HepG2 (cell line): ENCODE results near the gene SH2D6. TPM values are rescaled to one million over a fixed set of nuclear protein-coding genes. Genes with fewer than 3 reads are reported as not detected.

Source experiments
- CHD2 ChIP-seq: IDR thresholded peaks from 2 replicates; pipeline ENCODE4 v1.6.1; 2011; ENCODE audit warnings: low read depth, low read length, improper control_type of control experiment
- CREB1 ChIP-seq, 2 experiments: fragments of 450-650 bp in 1 of 2; IDR thresholded peaks; 2 replicates each; pipeline ENCODE4 v1.6.1; 2016 to 2017; ENCODE audit warnings: control low read depth in 1 of 2, mild to moderate bottlenecking in 1 of 2, missing compliant biosample characterization in 1 of 2, missing genetic modification characterization in 1 of 2
- GFI1 ChIP-seq: sonication (generic); formaldehyde crosslinking; IDR thresholded peaks from 2 replicates; pipeline ENCODE4 v1.5.0; 2020; ENCODE audit warnings: missing genetic modification reagents, mild to moderate bottlenecking, borderline replicate concordance
- KLF12 ChIP-seq: sonication (generic); formaldehyde crosslinking; IDR thresholded peaks from 2 replicates; pipeline ENCODE4 v1.4.0; 2020; ENCODE audit warnings: missing genetic modification reagents, borderline replicate concordance
- NFIC ChIP-seq: IDR thresholded peaks from 2 replicates; pipeline ENCODE4 v1.6.1; 2012; ENCODE audit warnings: mild to moderate bottlenecking, low read length, inconsistent platforms
- POGZ ChIP-seq: sonication (generic); formaldehyde crosslinking; IDR thresholded peaks from 2 replicates; pipeline ENCODE4 v1.4.0; 2020; ENCODE audit warnings: mild to moderate bottlenecking, missing genetic modification reagents
- RARG ChIP-seq: sonication (generic); formaldehyde crosslinking; IDR thresholded peaks from 2 replicates; pipeline ENCODE4 v1.4.0; 2020; ENCODE audit warnings: low read depth, mild to moderate bottlenecking, missing genetic modification reagents
- REXO4 ChIP-seq: sonication (generic); formaldehyde crosslinking; IDR thresholded peaks from 2 replicates; pipeline ENCODE4 v1.8.0; 2022; ENCODE audit warnings: missing genetic modification reagents, mild to moderate bottlenecking, borderline replicate concordance
- ZFP82 ChIP-seq: sonication (generic); formaldehyde crosslinking; IDR thresholded peaks from 2 replicates; pipeline ENCODE4 v1.5.1; 2020; ENCODE audit warnings: mild to moderate bottlenecking, missing genetic modification reagents, borderline replicate concordance
- ZNF678 ChIP-seq: sonication (generic); formaldehyde crosslinking; IDR thresholded peaks from 2 replicates; pipeline ENCODE4 v1.4.0; 2020; ENCODE audit warnings: mild to moderate bottlenecking, missing genetic modification reagents
- polyA plus RNA-seq, 8 experiments: library from polyadenylated mRNA; depleted of rRNA in 3 of 8; stranded (reverse) in 7 of 8; unstranded in 1 of 8; fragments of >200 nt; fragmentation: Illumina TruSeq in 4 of 8; extraction: Trizol in 4 of 8; gene quantifications; 2 replicates each; pipeline versions ENCODE4 v1.2.1 to v1.2.3, GENCODE V29; 2011 to 2016; ENCODE audit warnings: low read depth in 4 of 8, missing spikeins in 1 of 8, mixed read lengths in 1 of 8; ENCODE audit not compliant: insufficient read depth in 1 of 8
- total RNA-seq, 5 experiments: library from RNA; depleted of rRNA; stranded (reverse); fragments of >200 nt; fragmentation: Illumina TruSeq; extraction: Trizol; gene quantifications; 2 replicates each; pipeline ENCODE4 v1.2.3, GENCODE V29; 2016; ENCODE audit warnings: low read depth in 1 of 5
- TF ChIP-seq, protein P1 (sequence below): sonication (generic); formaldehyde crosslinking; IDR thresholded peaks from 2 replicates; pipeline ENCODE4 v1.4.0; 2020; ENCODE audit warnings: missing genetic modification reagents
- TF ChIP-seq, protein P2 (sequence below): sonication (generic); formaldehyde crosslinking; IDR thresholded peaks from 2 replicates; pipeline ENCODE4 v1.4.0; 2020; ENCODE audit warnings: missing genetic modification reagents, mild to moderate bottlenecking, borderline replicate concordance
- TF ChIP-seq, protein P3 (sequence below): sonication (generic); formaldehyde crosslinking; IDR thresholded peaks from 2 replicates; pipeline ENCODE4 v1.4.0; 2020; ENCODE audit warnings: missing genetic modification reagents
- TF ChIP-seq, protein P4 (sequence below): IDR thresholded peaks from 2 replicates; pipeline ENCODE4 v1.6.1; 2016
- TF ChIP-seq, protein P5 (sequence below): sonication (generic); formaldehyde crosslinking; IDR thresholded peaks from 2 replicates; pipeline ENCODE4 v1.4.0; 2020; ENCODE audit warnings: missing genetic modification reagents, borderline replicate concordance
- TF ChIP-seq, protein P6 (sequence below): sonication (generic); formaldehyde crosslinking; IDR thresholded peaks from 2 replicates; pipeline ENCODE4 v1.4.0; 2020; ENCODE audit warnings: missing genetic modification reagents

Gene SH2D6
- total and polyA plus RNA-seq, 2 of the 13 experiments (the other 11 are each of a cell fraction or from before 2014, with no cell fraction given): 0.11 to 0.26 TPM

DNA sequence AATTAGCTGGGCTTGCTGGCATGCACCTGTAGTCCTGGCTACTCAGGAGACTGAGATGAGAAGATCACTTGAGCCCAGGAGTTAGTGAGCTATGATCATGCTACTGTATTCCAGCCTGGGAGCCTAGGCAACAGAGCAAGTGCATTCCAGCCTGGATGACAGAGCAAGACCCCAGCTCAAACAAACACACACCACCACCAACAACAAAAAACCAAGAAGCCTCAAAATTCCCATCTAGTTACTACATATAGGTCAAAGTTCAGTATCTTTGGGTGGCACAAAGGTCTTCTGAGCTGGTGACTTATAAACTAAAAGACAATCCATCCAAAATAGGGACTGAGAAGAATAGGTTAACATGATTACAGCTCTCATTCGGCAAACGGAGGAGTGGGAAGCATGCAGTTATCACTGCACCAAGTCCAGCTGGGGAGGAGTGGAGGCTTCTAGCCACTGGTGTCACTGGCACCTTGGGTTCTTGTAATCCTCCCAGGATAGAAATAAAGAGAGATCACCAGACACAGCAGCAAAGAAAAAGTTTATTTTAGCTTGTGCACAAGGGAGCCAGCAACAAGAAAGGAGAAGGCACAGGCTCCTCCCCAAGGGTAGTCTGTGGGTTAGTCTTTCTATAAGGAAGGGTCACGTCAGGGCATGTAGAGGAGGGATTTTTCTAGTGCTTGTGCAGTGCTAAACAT, 57.4 kb downstream of the SH2D6 start (continued):
- TF ChIP-seq, protein P1, sequence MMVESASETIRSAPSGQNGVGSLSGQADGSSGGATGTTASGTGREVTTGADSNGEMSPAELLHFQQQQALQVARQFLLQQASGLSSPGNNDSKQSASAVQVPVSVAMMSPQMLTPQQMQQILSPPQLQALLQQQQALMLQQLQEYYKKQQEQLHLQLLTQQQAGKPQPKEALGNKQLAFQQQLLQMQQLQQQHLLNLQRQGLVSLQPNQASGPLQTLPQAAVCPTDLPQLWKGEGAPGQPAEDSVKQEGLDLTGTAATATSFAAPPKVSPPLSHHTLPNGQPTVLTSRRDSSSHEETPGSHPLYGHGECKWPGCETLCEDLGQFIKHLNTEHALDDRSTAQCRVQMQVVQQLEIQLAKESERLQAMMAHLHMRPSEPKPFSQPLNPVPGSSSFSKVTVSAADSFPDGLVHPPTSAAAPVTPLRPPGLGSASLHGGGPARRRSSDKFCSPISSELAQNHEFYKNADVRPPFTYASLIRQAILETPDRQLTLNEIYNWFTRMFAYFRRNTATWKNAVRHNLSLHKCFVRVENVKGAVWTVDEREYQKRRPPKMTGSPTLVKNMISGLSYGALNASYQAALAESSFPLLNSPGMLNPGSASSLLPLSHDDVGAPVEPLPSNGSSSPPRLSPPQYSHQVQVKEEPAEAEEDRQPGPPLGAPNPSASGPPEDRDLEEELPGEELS (CRISPR knock-in tag): no peak
- TF ChIP-seq ZNF678 (CRISPR knock-in tag) (no peak), POGZ (CRISPR knock-in tag) (no peak), NFIC (no peak), CHD2 (no peak), RARG (no peak), GFI1 (0 out of 2 replicates have a peak, but pooled peaks have one; percentile 46), ZFP82 (CRISPR knock-in tag) (no peak), REXO4 (CRISPR knock-in tag) (no peak), CREB1 (IDR thresholded peaks at IDR 0.05) (no peak), CREB1 (CRISPR knock-in tag; IDR thresholded peaks at IDR 0.05) (peak; percentile 38; the same call in 1 of the 2 replicates), KLF12 (no peak)
- TF ChIP-seq, protein P2, sequence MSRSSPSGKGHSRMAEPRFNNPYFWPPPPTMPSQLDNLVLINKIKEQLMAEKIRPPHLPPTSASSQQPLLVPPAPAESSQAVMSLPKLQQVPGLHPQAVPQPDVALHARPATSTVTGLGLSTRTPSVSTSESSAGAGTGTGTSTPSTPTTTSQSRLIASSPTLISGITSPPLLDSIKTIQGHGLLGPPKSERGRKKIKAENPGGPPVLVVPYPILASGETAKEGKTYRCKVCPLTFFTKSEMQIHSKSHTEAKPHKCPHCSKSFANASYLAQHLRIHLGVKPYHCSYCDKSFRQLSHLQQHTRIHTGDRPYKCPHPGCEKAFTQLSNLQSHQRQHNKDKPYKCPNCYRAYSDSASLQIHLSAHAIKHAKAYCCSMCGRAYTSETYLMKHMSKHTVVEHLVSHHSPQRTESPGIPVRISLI (CRISPR knock-in tag): 0 out of 2 replicates have a peak, but pooled peaks have one; percentile 25
- TF ChIP-seq, protein P3, sequence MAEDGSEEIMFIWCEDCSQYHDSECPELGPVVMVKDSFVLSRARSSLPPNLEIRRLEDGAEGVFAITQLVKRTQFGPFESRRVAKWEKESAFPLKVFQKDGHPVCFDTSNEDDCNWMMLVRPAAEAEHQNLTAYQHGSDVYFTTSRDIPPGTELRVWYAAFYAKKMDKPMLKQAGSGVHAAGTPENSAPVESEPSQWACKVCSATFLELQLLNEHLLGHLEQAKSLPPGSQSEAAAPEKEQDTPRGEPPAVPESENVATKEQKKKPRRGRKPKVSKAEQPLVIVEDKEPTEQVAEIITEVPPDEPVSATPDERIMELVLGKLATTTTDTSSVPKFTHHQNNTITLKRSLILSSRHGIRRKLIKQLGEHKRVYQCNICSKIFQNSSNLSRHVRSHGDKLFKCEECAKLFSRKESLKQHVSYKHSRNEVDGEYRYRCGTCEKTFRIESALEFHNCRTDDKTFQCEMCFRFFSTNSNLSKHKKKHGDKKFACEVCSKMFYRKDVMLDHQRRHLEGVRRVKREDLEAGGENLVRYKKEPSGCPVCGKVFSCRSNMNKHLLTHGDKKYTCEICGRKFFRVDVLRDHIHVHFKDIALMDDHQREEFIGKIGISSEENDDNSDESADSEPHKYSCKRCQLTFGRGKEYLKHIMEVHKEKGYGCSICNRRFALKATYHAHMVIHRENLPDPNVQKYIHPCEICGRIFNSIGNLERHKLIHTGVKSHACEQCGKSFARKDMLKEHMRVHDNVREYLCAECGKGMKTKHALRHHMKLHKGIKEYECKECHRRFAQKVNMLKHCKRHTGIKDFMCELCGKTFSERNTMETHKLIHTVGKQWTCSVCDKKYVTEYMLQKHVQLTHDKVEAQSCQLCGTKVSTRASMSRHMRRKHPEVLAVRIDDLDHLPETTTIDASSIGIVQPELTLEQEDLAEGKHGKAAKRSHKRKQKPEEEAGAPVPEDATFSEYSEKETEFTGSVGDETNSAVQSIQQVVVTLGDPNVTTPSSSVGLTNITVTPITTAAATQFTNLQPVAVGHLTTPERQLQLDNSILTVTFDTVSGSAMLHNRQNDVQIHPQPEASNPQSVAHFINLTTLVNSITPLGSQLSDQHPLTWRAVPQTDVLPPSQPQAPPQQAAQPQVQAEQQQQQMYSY: no peak
- TF ChIP-seq, protein P4, sequence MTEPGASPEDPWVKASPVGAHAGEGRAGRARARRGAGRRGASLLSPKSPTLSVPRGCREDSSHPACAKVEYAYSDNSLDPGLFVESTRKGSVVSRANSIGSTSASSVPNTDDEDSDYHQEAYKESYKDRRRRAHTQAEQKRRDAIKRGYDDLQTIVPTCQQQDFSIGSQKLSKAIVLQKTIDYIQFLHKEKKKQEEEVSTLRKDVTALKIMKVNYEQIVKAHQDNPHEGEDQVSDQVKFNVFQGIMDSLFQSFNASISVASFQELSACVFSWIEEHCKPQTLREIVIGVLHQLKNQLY (CRISPR knock-in tag): no peak
- TF ChIP-seq, protein P5, sequence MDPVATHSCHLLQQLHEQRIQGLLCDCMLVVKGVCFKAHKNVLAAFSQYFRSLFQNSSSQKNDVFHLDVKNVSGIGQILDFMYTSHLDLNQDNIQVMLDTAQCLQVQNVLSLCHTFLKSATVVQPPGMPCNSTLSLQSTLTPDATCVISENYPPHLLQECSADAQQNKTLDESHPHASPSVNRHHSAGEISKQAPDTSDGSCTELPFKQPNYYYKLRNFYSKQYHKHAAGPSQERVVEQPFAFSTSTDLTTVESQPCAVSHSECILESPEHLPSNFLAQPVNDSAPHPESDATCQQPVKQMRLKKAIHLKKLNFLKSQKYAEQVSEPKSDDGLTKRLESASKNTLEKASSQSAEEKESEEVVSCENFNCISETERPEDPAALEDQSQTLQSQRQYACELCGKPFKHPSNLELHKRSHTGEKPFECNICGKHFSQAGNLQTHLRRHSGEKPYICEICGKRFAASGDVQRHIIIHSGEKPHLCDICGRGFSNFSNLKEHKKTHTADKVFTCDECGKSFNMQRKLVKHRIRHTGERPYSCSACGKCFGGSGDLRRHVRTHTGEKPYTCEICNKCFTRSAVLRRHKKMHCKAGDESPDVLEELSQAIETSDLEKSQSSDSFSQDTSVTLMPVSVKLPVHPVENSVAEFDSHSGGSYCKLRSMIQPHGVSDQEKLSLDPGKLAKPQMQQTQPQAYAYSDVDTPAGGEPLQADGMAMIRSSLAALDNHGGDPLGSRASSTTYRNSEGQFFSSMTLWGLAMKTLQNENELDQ (CRISPR knock-in tag): no peak
- TF ChIP-seq, protein P6, sequence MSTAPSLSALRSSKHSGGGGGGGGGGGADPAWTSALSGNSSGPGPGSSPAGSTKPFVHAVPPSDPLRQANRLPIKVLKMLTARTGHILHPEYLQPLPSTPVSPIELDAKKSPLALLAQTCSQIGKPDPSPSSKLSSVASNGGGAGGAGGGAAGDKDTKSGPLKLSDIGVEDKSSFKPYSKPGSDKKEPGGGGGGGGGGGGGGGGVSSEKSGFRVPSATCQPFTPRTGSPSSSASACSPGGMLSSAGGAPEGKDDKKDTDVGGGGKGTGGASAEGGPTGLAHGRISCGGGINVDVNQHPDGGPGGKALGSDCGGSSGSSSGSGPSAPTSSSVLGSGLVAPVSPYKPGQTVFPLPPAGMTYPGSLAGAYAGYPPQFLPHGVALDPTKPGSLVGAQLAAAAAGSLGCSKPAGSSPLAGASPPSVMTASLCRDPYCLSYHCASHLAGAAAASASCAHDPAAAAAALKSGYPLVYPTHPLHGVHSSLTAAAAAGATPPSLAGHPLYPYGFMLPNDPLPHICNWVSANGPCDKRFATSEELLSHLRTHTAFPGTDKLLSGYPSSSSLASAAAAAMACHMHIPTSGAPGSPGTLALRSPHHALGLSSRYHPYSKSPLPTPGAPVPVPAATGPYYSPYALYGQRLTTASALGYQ (CRISPR knock-in tag): no peak
